Gastrocnemius medialis (tissue), 4 donors: Measurements from ENCODE around the gene C17orf67. TPM values are rescaled to one million over a fixed set of nuclear protein-coding genes. Genes with fewer than 3 reads are reported as not detected.

ENCODE experiments used
- ATAC-seq, 2 donors: fragments of 150-250 bp; one replicate each; pipeline ENCODE4 v1.9.1; 2016
- DNase-seq, 2 donors: peaks; one replicate each; pipeline ENCODE4 v3.0.0-alpha.2; 2019
- H3K27ac ChIP-seq, 4 donors: fragments of 200-600 bp; sonication (generic); 1 replicate in 1 of 4; 2 replicates in 3 of 4; pipeline ENCODE4 v1.5.1; 2016 to 2018; ENCODE audit warnings: mild to moderate bottlenecking in 2 of 4, moderate library complexity in 1 of 4
- H3K27me3 ChIP-seq, 3 donors: fragments of 200-600 bp; sonication (generic) in 2 of 3; 1 replicate in 1 of 3; 2 replicates in 2 of 3; pipeline versions ENCODE4 v1.5.1 to v1.6.0; 2016 to 2019; ENCODE audit warnings: mild to moderate bottlenecking in 1 of 3, moderate library complexity in 1 of 3
- H3K36me3 ChIP-seq, 2 donors: fragments of 200-600 bp; sonication (generic) in 1 of 2; one replicate each; pipeline ENCODE4 v1.5.1; 2017 to 2018
- H3K4me1 ChIP-seq, 2 donors: fragments of 200-600 bp; sonication (generic) in 1 of 2; one replicate each; pipeline ENCODE4 v1.5.1; 2016 to 2017; ENCODE audit warnings: mild to moderate bottlenecking in 2 of 2
- H3K4me3 ChIP-seq, 4 donors: fragments of 200-600 bp; sonication (generic) in 3 of 4; 1 replicate in 1 of 4; 2 replicates in 3 of 4; pipeline ENCODE4 v1.5.1; 2016 to 2019; ENCODE audit warnings: mild to moderate bottlenecking in 2 of 4
- H3K9me3 ChIP-seq, 3 donors: fragments of 200-600 bp; sonication (generic) in 2 of 3; 1 replicate in 1 of 3; 2 replicates in 2 of 3; pipeline ENCODE4 v1.5.1; 2016 to 2019
- CTCF ChIP-seq, 5 experiments: fragments of 450-650 bp in 3 of 5; fragments of 200-600 bp in 2 of 5; sonication (generic) in 2 of 5; IDR thresholded peaks in 4 of 5; conservative IDR thresholded peaks in 1 of 5; 1 replicate in 4 of 5; 2 replicates in 1 of 5; pipeline ENCODE4 v1.5.1; 2016 to 2019; ENCODE audit warnings: antibody characterized with exemption in 5 of 5, mild to moderate bottlenecking in 3 of 5, moderate library complexity in 3 of 5
- POLR2A ChIP-seq, 2 donors: fragments of 450-650 bp; IDR thresholded peaks; one replicate each; pipeline ENCODE4 v1.6.1; 2017; ENCODE audit warnings: antibody characterized with exemption in 2 of 2, mild to moderate bottlenecking in 2 of 2, moderate library complexity in 2 of 2
- in situ Hi-C, 4 donors: fragments of 200-750 bp; cut with MboI; loops; one replicate each; pipeline versions ENCODE4 v1.15.0 to v1.8.0; 2017; ENCODE audit warnings: low sequenced_read_pairs in 4 of 4
- intact Hi-C: fragments of 100-400 bp; cut with DNase I; formaldehyde crosslinking; loops from one replicate; pipeline ENCODE4 v1.15.1; 2023; ENCODE audit warnings: low total_unique reads
- total RNA-seq, 4 donors: library from RNA; depleted of rRNA; stranded (reverse); fragments of >200 nt; gene quantifications; one replicate each; pipeline versions ENCODE4 v1.1.0 to v1.2.3, GENCODE V29; 2016

C17orf67 gene
- total RNA-seq, 4 donors from 2014 or later, result 0.16 TPM; not detected in 3

DNA sequence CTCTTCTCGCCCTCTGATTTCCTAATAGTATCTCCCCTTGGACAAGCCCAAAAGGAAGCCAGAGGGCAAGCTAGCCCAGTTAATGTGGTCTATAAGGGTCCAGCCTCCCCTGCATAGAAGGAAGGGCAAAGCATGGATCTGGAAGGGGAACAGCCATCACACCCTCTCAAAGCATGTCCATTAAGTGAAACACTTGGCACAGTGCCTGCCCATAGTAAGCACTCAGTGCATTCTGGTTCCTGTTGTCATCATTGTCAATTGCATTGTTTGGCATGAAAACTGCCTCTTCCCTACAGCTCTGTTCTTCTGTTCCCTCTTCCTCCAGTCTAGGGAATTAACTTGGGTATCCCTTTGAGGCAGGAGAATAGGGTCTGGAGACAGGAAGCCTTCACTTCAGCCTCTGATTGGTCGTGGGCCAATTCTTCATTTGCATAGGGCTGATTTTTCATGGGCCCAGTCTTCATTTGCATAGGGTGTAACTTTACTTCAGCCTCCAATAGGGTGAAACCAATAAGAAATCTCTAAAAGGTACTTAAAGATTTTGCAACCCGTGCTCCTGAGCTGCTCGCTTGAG is 81.4 kb downstream of the C17orf67 start:
- no peaks in the 10 kb centered on the region for H3K9me3 ChIP-seq
- no peak for ATAC-seq

GRCh38 chr17:56751145-56751738 is 82.5 kb downstream of the C17orf67 start:
- TF ChIP-seq CTCF (IDR thresholded peaks at IDR 0.05 in 4 of 5, conservative IDR thresholded peaks at IDR 0.05 in 1 of 5) (no peak), POLR2A (IDR thresholded peaks at IDR 0.05) (no peak)
- DNase-seq, result no peak
- Histone ChIP-seq H3K4me1 (peaks cover 0 to 5% of the 10 kb centered on the region in 2 donors), H3K4me3 (no peak overlapping the region), H3K9me3 (no peaks in the 10 kb centered on the region), H3K27me3 (no peaks in the 10 kb centered on the region), H3K27ac (no peak overlapping the region), H3K36me3 (no peaks in the 10 kb centered on the region)
- intact Hi-C loops (loop anchor here (10.0 kb wide), 1 partner anchor 56 kb away; no protein-coding TSS in a partner anchor), in situ Hi-C loops (no loop called here)
- no peak for ATAC-seq

More for the DNA sequence above, 81.4 kb downstream of the C17orf67 start:
- Histone ChIP-seq H3K4me3 (no peak overlapping the region), H3K27ac (no peak overlapping the region), H3K36me3 (no peaks in the 10 kb centered on the region), H3K27me3 (no peaks in the 10 kb centered on the region), H3K4me1 (peaks cover 0 to 5% of the 10 kb centered on the region in 2 donors)
- in situ Hi-C loops, result no loop called here
- DNase-seq, result no peak
- intact Hi-C loops, result loop anchor here (10.0 kb wide), 1 partner anchor 58 kb away; no protein-coding TSS in a partner anchor
- no peak for TF ChIP-seq CTCF (IDR thresholded peaks at IDR 0.05 in 4 of 5, conservative IDR thresholded peaks at IDR 0.05 in 1 of 5)
- no peak for TF ChIP-seq POLR2A (IDR thresholded peaks at IDR 0.05)

- Histone ChIP-seq H3K27me3 (peaks cover 0 to 3% (median 0%) of the 10 kb centered on the region in 3 donors), H3K4me1 (no peaks in the 10 kb centered on the region), H3K36me3 (no peaks in the 10 kb centered on the region), H3K9me3 (no peaks in the 10 kb centered on the region), H3K4me3 (no peak overlapping the region), H3K27ac (no peak overlapping the region)
- DNase-seq (no peak), ATAC-seq (no peak)
- TF ChIP-seq CTCF (IDR thresholded peaks at IDR 0.05 in 4 of 5, conservative IDR thresholded peaks at IDR 0.05 in 1 of 5), result no peak
- TF ChIP-seq POLR2A (IDR thresholded peaks at IDR 0.05), result no peak
- intact Hi-C loops, result no loop called here
- in situ Hi-C loops, result no loop called here
Measured at GRCh38 chr17:56744721-56745120, 89.0 kb downstream of the C17orf67 start.

DNA sequence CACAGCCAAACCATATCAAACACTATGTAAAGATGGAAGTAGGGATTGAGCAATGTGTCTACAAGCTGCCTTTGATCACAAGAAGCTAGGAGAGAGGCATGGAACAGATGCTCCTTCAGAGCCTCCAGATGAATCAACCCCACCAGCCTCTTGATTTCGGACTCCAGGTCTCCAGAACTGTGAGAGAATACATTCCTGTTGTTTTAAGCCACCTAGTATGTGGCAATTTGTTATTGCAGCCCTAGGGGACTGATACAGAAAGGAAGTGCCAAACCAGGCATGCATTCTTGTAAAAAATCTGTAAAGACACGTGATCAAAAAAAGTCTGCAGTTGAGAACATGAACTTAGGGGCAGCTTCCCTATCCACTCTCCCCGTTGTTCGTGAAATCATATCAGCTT is 91.1 kb downstream of the C17orf67 start:
- TF ChIP-seq CTCF (IDR thresholded peaks at IDR 0.05 in 4 of 5, conservative IDR thresholded peaks at IDR 0.05 in 1 of 5), result no peak
- in situ Hi-C loops (no loop called here), intact Hi-C loops (no loop called here)
- H3K9me3 ChIP-seq, result no peaks in the 10 kb centered on the region
- H3K27me3 ChIP-seq, result peaks cover 0 to 4% (median 0%) of the 10 kb centered on the region in 3 donors
- H3K4me3 ChIP-seq, result no peak overlapping the region
- ATAC-seq (no peak), DNase-seq (no peak)
- H3K4me1 ChIP-seq, result no peaks in the 10 kb centered on the region
- H3K27ac ChIP-seq, result no peak overlapping the region
- no peaks in the 10 kb centered on the region for H3K36me3 ChIP-seq

Other genes starting within 250 kb of the C17orf67 start
- gene NOG, start 240.2 kb downstream of the C17orf67 start, total RNA-seq, result 1 to 10 TPM; 2.9 to 6.7 (median 3.1) TPM
- gene DGKE, start 231 bp upstream of the C17orf67 start, total RNA-seq, result 1 to 10 TPM in 3 of 4 donors, under 1 TPM in 1; 0.53 to 3.0 (median 1.6) TPM
- gene TRIM25, start 80.1 kb upstream of the C17orf67 start, total RNA-seq, result 10 to 100 TPM in 3 of 4 donors, 1 to 10 TPM in 1; 8.5 to 18.2 (median 15.1) TPM
- 1 to 10 TPM; 6.3 to 9.7 (median 9.0) TPM for gene COIL, start 127.1 kb upstream of the C17orf67 start, total RNA-seq
- 10 to 100 TPM in 3 of 4 donors, 1 to 10 TPM in 1; 9.9 to 44.7 (median 30.2) TPM for gene SCPEP1, start 144.2 kb upstream of the C17orf67 start, total RNA-seq